ENCODE data around the gene SLC27A4.
A peak's percentile ranks its signal among the peaks of the same experiment; 100 is the strongest.
"Not testable (repeated sequence)": the region's sequence is repeated elsewhere in the genome, so short reads cannot be mapped to it uniquely, and the experiment has no call there.

Gene SLC27A4

GRCh38 chr9:128324401-128324800 lies 15.9 kb upstream of the SLC27A4 start:
- DNase-seq (ENCODE audit: low read depth) = no peak

DNA sequence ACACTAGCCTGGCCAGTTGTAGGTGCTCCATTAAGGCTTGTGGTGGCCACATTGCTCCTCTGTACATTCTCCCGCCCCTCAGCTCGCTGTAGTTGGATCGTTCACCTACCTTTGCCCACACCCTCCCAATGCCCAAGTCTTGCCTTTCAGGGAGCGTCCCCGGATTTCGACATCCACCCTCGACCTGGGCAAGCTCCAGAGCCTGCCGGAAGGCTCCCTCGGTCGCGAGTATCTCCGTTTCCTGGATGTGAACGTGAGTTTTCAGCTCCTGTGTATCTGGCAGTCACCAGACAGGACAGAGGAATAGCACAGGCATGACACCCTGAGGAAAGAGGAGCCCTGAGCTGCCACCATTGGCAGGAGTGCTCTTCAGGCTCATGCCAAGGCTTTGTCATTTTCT lies 14.7 kb upstream of the SLC27A4 start:
- no peak for DNase-seq (ENCODE audit: low read depth)

- DNase-seq (ENCODE audit: low read depth) = no peak
These were observed 6.9 kb upstream of the SLC27A4 start for GRCh38 chr9:128333451-128333869.

DNA sequence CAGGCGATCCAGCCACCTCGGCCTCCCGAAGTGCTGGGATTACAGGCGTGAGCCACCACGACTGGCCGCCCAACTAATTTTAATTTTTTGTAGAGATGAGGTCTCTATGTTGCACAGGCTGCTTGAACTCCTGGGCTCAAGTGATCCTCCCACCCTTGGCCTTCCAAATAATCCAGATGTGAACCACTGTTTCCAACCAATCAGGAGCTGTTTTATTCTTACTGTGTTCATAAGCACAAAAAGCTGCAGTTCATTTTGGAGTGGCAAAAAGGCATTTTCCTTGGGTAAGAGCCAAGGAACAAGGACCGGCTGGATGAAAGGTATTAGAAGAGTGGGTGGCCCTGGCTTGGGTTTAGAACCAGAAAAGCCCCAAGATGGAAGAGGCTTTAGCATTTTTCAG lies 5.2 kb upstream of the SLC27A4 start:
- no peak for DNase-seq (ENCODE audit: low read depth)

GRCh38 chr9:128335914-128336313 lies 4.4 kb upstream of the SLC27A4 start:
- no peak for DNase-seq (ENCODE audit: low read depth)

GRCh38 chr9:128337936-128338335 lies 2.4 kb upstream of the SLC27A4 start:
- no peak for DNase-seq (ENCODE audit: low read depth)

DNA sequence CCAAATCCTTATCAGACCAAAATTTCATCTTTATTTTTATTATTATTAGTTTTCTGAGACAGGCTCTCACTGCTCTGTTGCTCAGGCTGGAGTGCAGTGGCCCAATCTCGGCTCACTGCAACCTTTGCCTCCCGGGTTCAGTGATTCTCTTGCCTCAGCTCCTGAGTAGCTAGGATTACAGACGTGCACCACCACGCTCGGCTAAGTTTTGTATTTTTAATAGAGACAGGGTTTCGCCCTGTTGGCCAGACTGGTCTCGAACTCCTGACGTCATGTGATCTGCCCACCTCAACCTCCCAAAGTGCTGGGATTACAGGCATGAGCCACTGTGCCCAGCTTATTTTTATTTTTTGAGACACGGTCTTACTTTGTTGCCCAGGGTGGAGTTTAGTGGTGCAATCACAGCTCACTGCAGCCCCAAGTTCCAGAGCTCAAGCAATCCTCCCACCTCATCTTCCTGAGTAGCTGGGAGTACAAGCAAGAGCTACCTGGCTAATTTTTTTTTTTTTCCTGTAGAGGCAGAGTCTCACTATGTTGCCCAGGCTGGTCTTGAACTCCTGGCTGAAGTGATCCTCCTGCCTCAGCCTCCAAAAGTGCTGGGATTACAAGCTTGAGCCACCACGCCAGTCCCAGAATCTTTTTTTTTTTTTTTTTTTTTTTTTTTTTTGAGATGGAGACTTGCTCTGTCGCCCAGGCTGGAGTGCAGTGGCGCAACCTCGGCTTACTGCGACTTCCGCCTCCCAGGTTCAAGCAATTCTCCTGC lies 1.3 kb upstream of the SLC27A4 start:
- DNase-seq (ENCODE audit: low read depth) = not testable (repeated sequence)

GRCh38 chr9:128340691-128341434 lies 536 bp downstream of the SLC27A4 start:
- DNase-seq (ENCODE audit: low read depth) = no peak

GRCh38 chr9:128341435-128341849 lies 1.1 kb downstream of the SLC27A4 start:
- peak; percentile 43 for DNase-seq (ENCODE audit: low read depth)

DNA sequence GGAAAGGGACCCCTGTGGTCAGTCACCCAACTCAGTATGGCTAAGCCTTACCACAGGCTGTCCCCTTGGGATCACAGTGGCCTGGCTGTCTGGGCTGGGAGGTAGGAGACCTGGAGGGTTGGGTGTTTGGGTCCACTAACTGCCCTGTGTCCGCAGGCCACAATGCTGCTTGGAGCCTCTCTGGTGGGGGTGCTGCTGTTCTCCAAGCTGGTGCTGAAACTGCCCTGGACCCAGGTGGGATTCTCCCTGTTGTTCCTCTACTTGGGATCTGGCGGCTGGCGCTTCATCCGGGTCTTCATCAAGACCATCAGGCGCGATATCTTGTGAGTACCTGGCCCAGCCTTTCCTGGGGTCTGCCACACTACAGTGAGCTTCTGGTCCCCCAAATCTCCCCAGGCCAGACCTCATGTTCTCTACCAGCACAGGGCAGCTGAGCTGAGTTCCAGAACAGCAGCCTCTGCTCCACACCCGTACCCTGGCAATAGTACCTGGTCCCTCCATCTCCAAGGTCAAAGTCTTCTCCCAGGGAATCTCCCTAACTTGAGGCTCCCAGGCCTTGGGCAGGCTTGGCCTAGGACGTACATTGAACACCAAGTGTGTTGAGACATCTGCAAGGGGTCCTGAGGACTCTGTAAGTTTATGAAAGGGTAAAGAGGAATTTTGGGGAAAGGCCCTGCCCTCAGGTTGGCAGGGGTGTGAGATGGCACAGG lies 2.8 kb downstream of the SLC27A4 start:
- no peak for DNase-seq (ENCODE audit: low read depth)

DNA sequence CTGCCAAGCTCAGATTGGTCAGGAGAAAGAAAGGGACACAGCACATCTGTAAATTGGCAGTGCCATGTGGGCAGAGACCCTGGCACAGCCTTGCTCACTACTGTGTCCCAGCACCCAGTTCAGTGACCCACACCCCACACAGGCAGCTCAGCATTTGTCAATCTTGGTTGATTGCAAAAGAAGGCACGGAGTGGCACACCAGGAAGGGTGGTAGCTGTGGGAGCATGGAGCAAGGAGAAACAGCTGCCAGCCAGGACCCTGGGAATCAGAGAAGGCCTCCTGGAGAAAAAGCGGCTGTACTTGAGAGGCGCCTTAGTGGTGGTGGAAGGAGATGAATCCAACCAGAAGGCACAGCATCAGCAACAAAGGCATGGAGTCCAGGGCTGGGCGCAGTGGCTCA lies 3.5 kb downstream of the SLC27A4 start:
- DNase-seq (ENCODE audit: low read depth) = no peak

GRCh38 chr9:128344931-128345605 lies 4.7 kb downstream of the SLC27A4 start:
- no peak for DNase-seq (ENCODE audit: low read depth)

GRCh38 chr9:128349125-128349524 lies 8.8 kb downstream of the SLC27A4 start:
- no peak for DNase-seq (ENCODE audit: low read depth)

DNA sequence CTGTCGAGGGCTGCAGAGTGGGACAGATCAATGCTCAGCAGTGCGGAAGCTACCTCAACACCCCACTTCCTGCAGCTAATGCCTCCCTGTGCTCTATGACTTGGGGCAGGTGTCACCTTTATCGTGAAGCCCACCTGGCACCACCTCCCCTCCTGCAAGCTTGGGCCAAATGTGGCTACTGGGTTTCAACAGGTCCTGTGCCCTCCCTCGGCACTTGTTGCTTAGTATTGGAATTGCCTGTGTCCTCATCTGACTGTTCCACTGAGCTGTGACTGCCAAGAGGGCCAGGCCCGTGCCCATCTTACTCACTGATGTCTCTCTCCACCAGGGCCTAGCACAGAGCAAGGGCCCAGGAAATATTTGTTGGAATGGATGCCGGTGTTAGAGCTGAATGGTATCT lies 9.4 kb downstream of the SLC27A4 start:
- DNase-seq (ENCODE audit: low read depth) = no peak

GRCh38 chr9:128355451-128355850 lies 15.1 kb downstream of the SLC27A4 start:
- no peak for DNase-seq (ENCODE audit: low read depth)

GRCh38 chr9:128358090-128358489 lies 17.8 kb downstream of the SLC27A4 start:
- DNase-seq (ENCODE audit: low read depth) = no peak

- DNase-seq (ENCODE audit: low read depth) = no peak
These were observed 18.5 kb downstream of the SLC27A4 start for GRCh38 chr9:128358861-128359260.

DNA sequence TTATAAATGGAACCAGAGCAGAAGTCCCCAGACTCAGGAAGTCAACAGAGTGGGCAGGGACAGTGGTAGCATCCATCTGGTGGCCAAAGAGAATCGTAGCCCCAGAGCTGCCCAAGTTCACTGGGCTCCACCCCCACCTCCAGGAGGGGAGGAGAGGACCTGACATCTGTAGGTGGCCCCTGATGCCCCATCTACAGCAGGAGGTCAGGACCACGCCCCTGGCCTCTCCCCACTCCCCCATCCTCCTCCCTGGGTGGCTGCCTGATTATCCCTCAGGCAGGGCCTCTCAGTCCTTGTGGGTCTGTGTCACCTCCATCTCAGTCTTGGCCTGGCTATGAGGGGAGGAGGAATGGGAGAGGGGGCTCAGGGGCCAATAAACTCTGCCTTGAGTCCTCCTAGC lies 20.5 kb downstream of the SLC27A4 start:
- DNase-seq (ENCODE audit: low read depth) = no peak

DNA sequence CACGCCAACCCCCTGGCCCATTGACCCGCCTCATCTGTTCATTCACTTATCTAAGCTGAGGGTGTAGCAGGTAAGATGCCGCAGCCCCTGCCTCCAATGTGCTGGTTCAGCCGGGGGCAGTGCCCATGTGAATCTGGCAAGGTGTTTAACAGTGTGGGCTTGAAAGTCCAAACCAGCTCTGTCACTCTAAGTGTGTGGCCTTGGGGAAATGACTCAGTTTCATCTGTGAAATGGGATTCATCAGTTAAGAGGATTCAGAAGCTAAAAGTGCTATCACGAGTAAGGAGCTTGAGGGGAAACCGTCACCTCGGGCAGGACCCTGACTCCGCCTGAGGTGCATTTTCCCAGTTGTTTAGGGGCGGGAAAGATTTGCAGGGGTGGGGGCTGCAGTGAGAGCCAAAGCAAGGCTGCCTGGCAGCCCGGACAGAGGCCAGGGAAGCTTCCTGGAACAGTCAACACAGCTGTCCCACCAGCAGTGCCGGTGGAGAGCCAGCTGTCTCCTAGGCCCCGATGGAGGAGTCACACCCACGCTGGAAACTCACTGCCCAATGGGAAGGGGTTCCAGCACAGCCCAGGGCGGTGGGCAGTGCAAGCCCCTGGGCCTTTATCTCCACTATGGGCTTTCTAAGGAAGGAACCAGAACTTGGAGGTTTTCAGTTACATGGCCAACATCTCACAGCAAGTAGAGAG lies 21.1 kb downstream of the SLC27A4 start:
- DNase-seq (ENCODE audit: low read depth) = no peak

- DNase-seq (ENCODE audit: low read depth) = peak; percentile 41
These were observed 21.8 kb downstream of the SLC27A4 start for GRCh38 chr9:128361986-128362646.

- DNase-seq (ENCODE audit: low read depth) = no peak
These were observed 22.4 kb downstream of the SLC27A4 start for GRCh38 chr9:128362774-128363173.
